GM18907 (cell line): ENCODE measurements around the gene CAB39.

ENCODE experiments used
- ATAC-seq: cut with Tn5 transposase; IDR thresholded peaks from one replicate; pipeline ENCODE4 v1.9.1; 2021; ENCODE audit warnings: mild to moderate bottlenecking, moderate library complexity; ENCODE audit not compliant: unreplicated experiment

CAB39 gene

GRCh38 chr2:230748087-230748486, 35.4 kb downstream of the CAB39 start:
- ATAC-seq: no peak

DNA sequence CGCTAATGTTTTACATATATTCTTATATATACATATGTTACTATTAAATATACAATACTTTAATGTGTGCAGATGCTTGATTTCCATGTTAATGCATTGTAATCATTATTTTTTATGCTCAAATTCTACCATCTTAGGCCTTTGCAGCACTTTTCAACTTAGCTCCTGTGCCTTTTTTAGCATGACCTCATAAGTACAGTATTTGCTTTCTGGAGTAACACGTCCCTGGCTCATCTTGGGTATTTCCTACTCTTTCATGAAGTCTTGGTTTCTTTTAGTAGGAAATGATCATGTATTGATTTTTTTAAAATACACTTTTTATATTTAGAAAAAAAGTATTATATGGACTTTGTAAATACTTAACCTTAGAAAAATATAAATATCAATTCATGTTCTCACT, 36.5 kb downstream of the CAB39 start:
- ATAC-seq: no peak

DNA sequence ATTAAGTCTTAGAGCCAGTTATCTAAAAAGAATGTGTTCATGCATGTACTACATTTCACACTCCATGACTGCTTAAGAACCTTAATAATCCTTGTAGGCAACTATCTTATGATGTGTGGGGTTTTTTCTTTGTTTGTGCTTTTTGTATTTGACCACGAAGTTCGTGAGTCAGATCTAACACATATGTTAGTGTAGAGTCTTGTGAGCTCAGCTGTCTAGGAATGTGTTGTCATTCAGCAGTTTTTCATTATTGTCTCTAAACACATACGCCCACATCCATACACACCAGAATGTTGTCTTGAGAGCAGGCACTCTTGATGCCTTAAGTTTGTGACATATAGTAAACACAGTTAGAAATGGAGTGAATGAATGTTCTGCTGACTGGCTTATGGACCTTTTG, 38.4 kb downstream of the CAB39 start:
- ATAC-seq: no peak

DNA sequence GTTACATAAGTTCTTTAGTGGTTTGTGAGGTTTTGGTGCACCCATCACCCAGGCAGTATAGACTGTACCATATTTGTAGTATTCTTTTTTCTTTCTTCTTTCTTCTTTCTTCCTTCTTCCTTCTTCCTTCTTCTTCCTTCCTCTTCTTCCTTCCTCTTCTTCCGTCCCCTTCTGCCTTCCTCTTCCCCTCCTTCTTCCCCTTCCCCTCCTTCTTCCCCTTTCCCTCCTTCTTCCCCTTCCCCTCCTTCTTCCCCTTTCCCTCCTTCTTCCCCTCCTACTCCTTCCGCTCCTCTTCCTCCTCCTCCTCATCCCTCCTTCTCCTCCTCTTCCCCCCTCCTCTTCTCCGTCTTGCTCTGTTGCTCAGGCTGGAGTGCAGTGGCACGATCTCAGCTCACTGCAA, 41.6 kb downstream of the CAB39 start:
- ATAC-seq: no peak

DNA sequence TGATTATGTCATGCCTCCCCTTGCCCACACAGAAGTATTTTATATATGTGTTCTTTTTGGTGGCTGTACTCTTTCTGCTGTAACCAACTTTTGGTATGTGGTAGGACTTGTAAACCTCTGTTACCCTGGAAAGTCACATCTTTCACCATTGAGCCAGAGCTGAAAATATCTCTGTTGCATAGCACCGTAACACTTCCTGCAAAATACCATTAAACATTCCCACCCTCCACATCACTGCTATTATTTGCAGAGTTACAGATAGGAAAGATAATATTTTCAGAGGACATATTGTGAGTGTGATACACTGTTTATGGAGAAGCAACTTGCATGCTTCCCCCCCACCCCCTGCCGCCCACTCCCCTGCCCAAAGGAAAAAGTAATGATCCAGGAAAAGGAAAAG, 44.8 kb downstream of the CAB39 start:
- ATAC-seq: no peak

DNA sequence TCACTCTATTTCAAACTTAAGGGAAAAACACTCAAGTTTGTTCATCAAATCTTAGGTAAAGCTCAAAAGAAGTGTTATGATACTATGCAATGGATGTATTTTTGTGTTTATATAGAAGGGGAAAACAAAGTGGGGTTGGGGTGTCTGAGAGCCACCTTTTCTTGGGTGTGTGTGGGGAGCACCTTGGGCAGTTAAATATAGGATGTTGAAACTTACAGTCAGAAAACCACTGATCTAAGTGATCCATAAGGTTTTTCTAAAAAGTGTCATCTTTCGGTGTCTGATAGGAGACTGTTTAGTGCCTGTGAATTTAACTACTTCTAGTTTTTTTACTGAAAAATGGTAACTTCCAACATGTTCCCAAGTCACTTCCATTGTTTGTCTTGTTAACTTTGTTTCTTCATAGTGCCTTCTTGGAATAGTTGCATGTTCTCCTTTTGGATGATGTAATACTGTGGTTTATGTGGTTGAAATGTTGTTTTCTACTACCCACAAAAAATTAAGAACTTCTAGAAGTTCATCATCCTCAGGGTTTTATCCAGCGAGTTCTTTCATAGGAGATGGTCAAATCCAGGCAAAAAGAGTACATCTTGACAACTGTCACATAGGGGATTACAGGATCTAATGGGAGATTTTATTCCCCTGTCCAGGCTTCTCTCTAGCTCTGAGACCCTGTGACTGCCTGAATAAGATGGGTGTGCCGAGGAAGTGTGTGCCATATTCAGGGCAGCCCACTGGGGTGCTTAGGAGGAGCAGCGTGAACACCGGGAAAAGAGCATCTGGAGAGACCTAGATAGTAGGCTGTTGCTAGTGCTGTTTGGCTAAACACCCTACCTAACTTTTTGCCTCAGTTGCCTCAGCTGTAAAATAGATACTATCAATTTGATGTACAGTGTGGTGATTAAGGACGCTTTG, 46.2 kb downstream of the CAB39 start:
- ATAC-seq: no peak

DNA sequence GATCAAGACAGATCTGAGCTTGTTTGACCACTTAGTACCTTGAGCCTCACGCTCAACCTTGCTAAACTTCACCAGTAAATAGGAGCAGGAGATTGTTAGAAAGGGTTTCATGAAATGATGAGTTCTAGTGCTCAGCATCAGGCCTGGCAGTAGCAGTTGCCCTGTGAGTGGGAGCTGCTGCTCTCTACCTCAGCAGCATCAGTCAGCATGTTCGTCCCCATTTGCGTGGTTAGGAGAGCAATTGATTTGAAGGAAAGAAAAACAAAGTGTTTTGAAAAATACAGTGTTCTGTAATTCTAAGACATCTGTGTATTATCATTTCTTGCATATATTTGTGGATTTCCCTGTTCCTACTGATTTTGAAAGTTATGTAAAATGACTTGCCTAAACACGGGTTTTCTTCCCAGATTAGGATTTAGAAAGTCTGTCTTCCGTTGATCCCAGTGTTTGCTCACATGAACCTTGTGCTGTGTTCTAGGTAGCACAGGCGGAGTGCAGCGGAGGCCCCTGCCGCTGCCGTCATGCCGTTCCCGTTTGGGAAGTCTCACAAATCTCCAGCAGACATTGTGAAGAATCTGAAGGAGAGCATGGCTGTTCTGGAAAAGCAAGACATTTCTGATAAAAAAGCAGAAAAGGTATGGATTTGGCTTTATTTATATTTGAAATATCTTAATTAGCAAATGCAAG, 47.0 kb downstream of the CAB39 start:
- ATAC-seq: no peak

- no peak for ATAC-seq
Observed at GRCh38 chr2:230761704-230762103, 49.1 kb downstream of the CAB39 start.

GRCh38 chr2:230762317-230762896, 49.8 kb downstream of the CAB39 start:
- peak; percentile 83 for ATAC-seq

DNA sequence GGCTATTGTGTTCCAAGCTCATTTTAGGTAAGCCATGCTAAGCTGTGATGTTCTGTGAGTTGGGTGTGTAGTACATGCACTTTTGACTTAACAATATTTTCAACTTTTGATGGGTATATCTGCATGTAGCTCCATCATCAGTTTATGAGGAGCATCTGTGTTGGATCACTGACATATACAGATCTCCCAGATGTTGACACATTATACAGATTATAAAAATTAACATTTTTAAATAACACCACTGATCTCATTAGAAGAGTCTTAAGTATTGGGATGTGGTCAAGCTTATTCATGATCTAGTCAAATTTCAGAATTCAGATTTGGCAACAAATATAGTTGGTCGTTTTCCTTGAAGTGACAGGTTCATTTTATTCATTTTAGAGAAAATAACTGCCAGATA, 51.7 kb downstream of the CAB39 start:
- ATAC-seq: no peak

DNA sequence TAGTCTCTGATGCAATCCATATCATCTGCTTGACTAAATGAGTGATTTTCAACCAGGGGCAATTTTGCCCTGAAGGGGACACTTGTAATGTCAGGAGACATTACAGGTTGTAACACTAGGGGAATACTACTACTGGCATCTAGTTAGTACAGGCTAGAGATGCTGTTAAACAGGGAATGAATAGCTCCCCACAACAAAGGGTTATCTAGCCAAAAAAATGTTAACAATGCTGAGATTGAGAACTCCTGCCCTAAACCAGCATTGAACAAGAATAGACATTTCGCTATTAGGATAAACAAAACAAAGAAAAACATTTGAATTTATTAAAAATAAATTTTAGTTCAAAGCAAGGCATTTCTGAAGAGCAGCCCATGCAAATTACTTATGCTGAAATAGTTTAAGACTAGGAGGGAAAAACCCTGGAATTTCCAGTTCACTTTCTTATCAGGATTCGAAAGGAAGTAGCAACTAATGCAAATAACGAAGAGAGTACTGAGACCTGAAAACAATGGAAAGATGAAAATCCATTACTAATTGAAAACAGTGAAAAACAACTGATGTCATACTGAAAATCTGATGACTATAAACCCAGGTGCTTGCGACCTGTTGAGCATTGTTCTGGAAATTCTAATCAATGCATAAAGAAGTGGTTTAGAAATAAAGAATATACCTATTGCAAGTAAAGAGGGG, 53.1 kb downstream of the CAB39 start:
- ATAC-seq: no peak

DNA sequence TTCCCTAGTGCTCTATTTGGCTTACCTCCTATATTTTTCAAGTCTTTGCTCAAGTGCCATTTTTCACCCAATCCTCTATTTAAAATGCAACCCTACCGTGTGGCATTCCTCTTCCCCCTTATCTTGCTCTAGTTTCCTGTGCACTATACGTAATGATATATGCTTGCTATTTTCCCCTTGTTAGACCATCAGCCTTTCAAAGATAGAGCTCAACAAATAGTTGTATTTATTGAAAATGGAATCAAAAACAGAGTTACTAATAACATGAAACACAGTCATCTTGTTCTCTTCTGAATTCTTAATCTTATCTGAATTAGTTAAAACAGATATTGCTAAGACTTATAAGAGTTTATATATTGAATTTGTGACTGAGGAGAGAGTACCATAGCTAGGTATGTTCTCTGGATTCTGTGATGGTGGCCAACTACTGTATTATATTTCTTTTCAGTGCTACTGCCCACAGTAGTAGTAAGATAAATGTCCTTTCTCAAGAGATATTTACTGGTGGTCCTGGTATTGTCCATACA, 55.3 kb downstream of the CAB39 start:
- no peak for ATAC-seq

GRCh38 chr2:230770804-230771203, 58.2 kb downstream of the CAB39 start:
- ATAC-seq: no peak

GRCh38 chr2:230772156-230772555, 59.5 kb downstream of the CAB39 start:
- ATAC-seq: no peak

- ATAC-seq: no peak
Observed at GRCh38 chr2:230773039-230773773, 60.6 kb downstream of the CAB39 start.

GRCh38 chr2:230774348-230774951, 61.8 kb downstream of the CAB39 start:
- no peak for ATAC-seq

- no peak for ATAC-seq
Observed at GRCh38 chr2:230775737-230776136, 63.1 kb downstream of the CAB39 start.

GRCh38 chr2:230777721-230778120, 65.1 kb downstream of the CAB39 start:
- no peak for ATAC-seq

GRCh38 chr2:230778350-230779063, 65.9 kb downstream of the CAB39 start:
- ATAC-seq: peak; percentile 61
